Left lung (tissue), 10 donors: ENCODE results near the gene IRF2BP2. TPM values are rescaled to one million over a fixed set of nuclear protein-coding genes. Genes with fewer than 3 reads are reported as not detected.

Experiments
- ATAC-seq: fragments of 200-7000 bp; cut with Tn5 transposase; one replicate; pipeline ENCODE4 v1.9.1; 2020; ENCODE audit warnings: moderate library complexity
- DNase-seq, 4 donors: peaks; one replicate each; pipeline ENCODE4 v3.0.0-alpha.2; 2013 to 2020
- H3K27ac ChIP-seq, 2 donors: fragments of 200-600 bp; sonication (generic) in 1 of 2; one replicate each; pipeline versions ENCODE4 v1.5.0 to v1.8.0; 2020 to 2021
- H3K27me3 ChIP-seq, 2 donors: fragments of 200-600 bp; sonication (generic) in 1 of 2; one replicate each; pipeline versions ENCODE4 v1.5.0 to v1.8.0; 2020 to 2021
- H3K36me3 ChIP-seq, 2 donors: fragments of 200-600 bp; sonication (generic) in 1 of 2; one replicate each; pipeline versions ENCODE4 v1.5.0 to v1.8.0; 2020 to 2021
- H3K4me1 ChIP-seq, 2 donors: fragments of 200-600 bp; one replicate each; pipeline ENCODE4 v1.8.0; 2021
- H3K4me3 ChIP-seq, 2 donors: fragments of 200-600 bp; sonication (generic) in 1 of 2; one replicate each; pipeline versions ENCODE4 v1.5.0 to v1.8.0; 2020 to 2021; ENCODE audit warnings: mild to moderate bottlenecking in 1 of 2
- H3K9me3 ChIP-seq, 2 donors: fragments of 200-600 bp; sonication (generic) in 1 of 2; one replicate each; pipeline versions ENCODE4 v1.5.0 to v1.8.0; 2020 to 2021
- CTCF ChIP-seq, 2 donors: fragments of 200-600 bp; sonication (generic) in 1 of 2; IDR thresholded peaks; one replicate each; pipeline versions ENCODE4 v1.5.0 to v1.8.0; 2021; ENCODE audit warnings: antibody characterized with exemption in 2 of 2
- intact Hi-C, 2 donors: fragments of 100-400 bp; cut with DNase I; formaldehyde crosslinking; loops; one replicate each; pipeline versions ENCODE4 v1.11.2 to v1.14.2; 2022
- polyA plus RNA-seq, 6 donors: library from polyadenylated mRNA; unstranded; fragments of 120-200 nt; gene quantifications; one replicate each; pipeline ENCODE4 v1.2.1, GENCODE V29; 2013; ENCODE audit not compliant: insufficient read length in 6 of 6
- total RNA-seq, 2 donors: library from RNA; stranded (reverse); fragmentation: NEBNext Ultra II Directional; extraction: Animal tissue kit (Norgen Biotek cat#: 25700); gene quantifications; one replicate each; pipeline ENCODE4 v1.2.1, GENCODE V29; 2021
- donor health status: DM: no; HTN: yes; CAD: no.
- donor health status: DM: no; HTN: no; CAD: no.

IRF2BP2 gene
- total and polyA plus RNA-seq, 8 donors: 114 to 236 (median 175) TPM

- peak overlapping the region in 1 of 2 donors; percentile 44 for H3K4me3 ChIP-seq
- ATAC-seq (peak; percentile 1), DNase-seq (peak in 1 of 4 donors; percentile 75)
- H3K4me1 ChIP-seq: peaks cover 13 to 54% of the 10 kb centered on the region in 2 donors
- H3K36me3 ChIP-seq: no peaks in the 10 kb centered on the region
- TF ChIP-seq CTCF (IDR thresholded peaks at IDR 0.05): no peak
- intact Hi-C loops: loop anchor here in 1 of 2 donors (5.0 kb wide), 2 partner anchors 109 to 469 kb away; no protein-coding TSS in a partner anchor
- H3K27me3 ChIP-seq: no peaks in the 10 kb centered on the region
- no peaks in the 10 kb centered on the region for H3K9me3 ChIP-seq
- peak overlapping the region; percentile 95 to 98 for H3K27ac ChIP-seq
Measured at GRCh38 chr1:234613128-234613875, 3.3 kb upstream of the IRF2BP2 start.

GRCh38 chr1:234612352-234613127 lies 2.6 kb upstream of the IRF2BP2 start:
- Histone ChIP-seq H3K9me3 (no peaks in the 10 kb centered on the region), H3K27ac (peak overlapping the region; percentile 95 to 98), H3K36me3 (peaks cover 0 to 4% of the 10 kb centered on the region in 2 donors), H3K4me1 (peaks cover 12 to 52% of the 10 kb centered on the region in 2 donors), H3K27me3 (no peaks in the 10 kb centered on the region), H3K4me3 (peak overlapping the region in 1 of 2 donors; percentile 44)
- TF ChIP-seq CTCF (IDR thresholded peaks at IDR 0.05): no peak
- DNase-seq (peak; percentile 91 to 97 (median 94)), ATAC-seq (peak; percentile 40)
- intact Hi-C loops: loop anchor here in 1 of 2 donors (5.0 kb wide), 2 partner anchors 110 to 470 kb away; no protein-coding TSS in a partner anchor

- H3K27ac ChIP-seq: peak overlapping the region; percentile 95 to 98
- peak; percentile 1 for ATAC-seq
- intact Hi-C loops: loop anchor here in 1 of 2 donors (5.0 kb wide), 2 partner anchors 110 to 470 kb away; no protein-coding TSS in a partner anchor
- peak overlapping the region in 1 of 2 donors; percentile 44 for H3K4me3 ChIP-seq
- peaks cover 12 to 55% of the 10 kb centered on the region in 2 donors for H3K4me1 ChIP-seq
- H3K36me3 ChIP-seq: peaks cover 0 to 10% of the 10 kb centered on the region in 2 donors
- no peak for TF ChIP-seq CTCF (IDR thresholded peaks at IDR 0.05)
- peak in 1 of 4 donors; percentile 66 for DNase-seq
- H3K9me3 ChIP-seq: no peaks in the 10 kb centered on the region
- H3K27me3 ChIP-seq: no peaks in the 10 kb centered on the region
Measured at GRCh38 chr1:234611847-234612351, 1.9 kb upstream of the IRF2BP2 start.

- H3K27ac ChIP-seq: peak overlapping the region; percentile 95 to 98
- intact Hi-C loops: loop anchor here in 1 of 2 donors (5.0 kb wide), 2 partner anchors 111 to 471 kb away; no protein-coding TSS in a partner anchor
- H3K4me1 ChIP-seq: peaks cover 12 to 56% of the 10 kb centered on the region in 2 donors
- no peak for TF ChIP-seq CTCF (IDR thresholded peaks at IDR 0.05)
- H3K36me3 ChIP-seq: peaks cover 0 to 16% of the 10 kb centered on the region in 2 donors
- DNase-seq: peak in 1 of 4 donors; percentile 81
- no peaks in the 10 kb centered on the region for H3K27me3 ChIP-seq
- H3K9me3 ChIP-seq: no peaks in the 10 kb centered on the region
- H3K4me3 ChIP-seq: peak overlapping the region; percentile 31 to 44
- peak; percentile 30 for ATAC-seq
Measured at GRCh38 chr1:234611225-234611846, 1.4 kb upstream of the IRF2BP2 start.
